Left ventricle myocardium inferior (tissue), 1 donor: ENCODE results near the gene ARMS2. TPM values are rescaled to one million over a fixed set of nuclear protein-coding genes. Genes with fewer than 3 reads are reported as not detected.
A peak's percentile ranks its signal among the peaks of the same experiment; 100 is the strongest.

ENCODE experiments used
- DNase-seq: peaks from one replicate; pipeline ENCODE4 v3.0.0-alpha.2; 2020
- H3K27ac ChIP-seq: fragments of 200-600 bp; replicated peaks from 2 replicates; pipeline ENCODE4 v1.8.0; 2021
- H3K27me3 ChIP-seq: fragments of 200-600 bp; 2 replicates; pipeline ENCODE4 v1.8.0; 2021; ENCODE audit warnings: low read depth
- H3K36me3 ChIP-seq: fragments of 200-600 bp; 2 replicates; pipeline ENCODE4 v1.8.0; 2021
- H3K4me1 ChIP-seq: fragments of 200-600 bp; 2 replicates; pipeline ENCODE4 v1.8.0; 2021
- H3K4me3 ChIP-seq: fragments of 200-600 bp; 2 replicates; pipeline ENCODE4 v1.8.0; 2021; ENCODE audit warnings: mild to moderate bottlenecking, moderate library complexity
- H3K9me3 ChIP-seq: fragments of 200-600 bp; replicated peaks from 2 replicates; pipeline ENCODE4 v1.8.0; 2021
- intact Hi-C: fragments of 100-400 bp; cut with micrococcal nuclease; formaldehyde crosslinking; loops from one replicate; pipeline ENCODE4 v1.11.0; 2022
- total RNA-seq: library from RNA; stranded (reverse); fragmentation: NEBNext Ultra II Directional; extraction: Animal tissue kit (Norgen Biotek cat#: 25700); gene quantifications from one replicate; pipeline ENCODE4 v1.2.1, GENCODE V29; 2021
- TF ChIP-seq, protein P1 (sequence below): fragments of 200-600 bp; IDR thresholded peaks from 2 replicates; pipeline ENCODE4 v1.8.0; 2021; ENCODE audit warnings: antibody characterized with exemption, mild to moderate bottlenecking, borderline replicate concordance
- donor health status: DM: no; HTN: yes; CAD: no; lungs with severe emphysema.

The ARMS2 gene
- total RNA-seq, 1 donor from 2014 or later: 0.27 TPM

DNA sequence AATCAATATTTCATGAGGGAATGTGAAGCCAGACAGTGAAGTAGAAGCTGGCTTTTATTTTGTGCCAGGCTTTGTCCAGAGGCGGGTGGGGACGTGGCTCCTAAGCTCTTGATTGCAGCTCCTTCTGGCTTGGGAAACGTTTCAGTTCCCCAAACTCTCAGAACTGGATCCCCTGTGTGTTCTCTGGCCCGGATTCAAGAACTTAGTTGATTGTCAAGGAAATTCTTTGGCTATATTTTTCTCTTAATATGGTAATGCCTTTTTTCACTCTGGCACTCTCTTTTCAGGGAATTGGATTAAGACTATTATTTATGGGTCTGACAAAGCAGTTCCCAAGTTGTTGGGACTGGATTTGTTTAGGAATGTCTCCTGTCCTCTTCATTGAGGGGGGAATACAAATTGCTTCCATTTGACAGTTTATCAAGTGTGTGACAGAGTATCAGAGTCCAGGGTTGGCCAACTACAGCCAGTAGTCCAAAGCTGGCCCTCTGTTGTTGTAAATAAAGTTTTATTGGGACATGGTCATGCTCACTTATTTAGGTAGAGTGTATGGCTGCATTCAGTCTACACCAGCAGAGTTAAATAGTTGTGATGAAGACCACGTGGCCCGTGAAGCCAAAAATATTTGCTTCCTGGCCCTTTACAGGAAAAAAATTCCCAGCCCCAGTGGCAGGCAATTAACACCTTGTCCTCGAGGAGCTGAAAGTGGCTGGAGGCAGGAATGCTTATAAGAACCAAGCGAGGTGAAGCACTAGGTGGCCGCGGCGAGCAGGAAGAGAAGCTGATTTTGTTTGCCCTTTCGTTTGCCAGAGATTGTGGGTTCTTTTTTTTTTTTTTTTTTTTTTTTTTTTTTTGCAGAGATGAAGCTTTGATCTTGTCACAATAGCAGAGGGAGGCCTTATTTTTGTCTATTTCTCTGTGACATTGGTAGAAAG is 41.2 kb downstream of the ARMS2 start:
- H3K4me1 ChIP-seq: peaks cover 68% of the 10 kb centered on the region
- H3K27me3 ChIP-seq: no peaks in the 10 kb centered on the region
- peaks cover under 1% of the 10 kb centered on the region for H3K36me3 ChIP-seq
- H3K9me3 ChIP-seq: no peaks in the 10 kb centered on the region
- intact Hi-C loops: no loop called here
- H3K4me3 ChIP-seq: no peak overlapping the region
- TF ChIP-seq, protein P1, sequence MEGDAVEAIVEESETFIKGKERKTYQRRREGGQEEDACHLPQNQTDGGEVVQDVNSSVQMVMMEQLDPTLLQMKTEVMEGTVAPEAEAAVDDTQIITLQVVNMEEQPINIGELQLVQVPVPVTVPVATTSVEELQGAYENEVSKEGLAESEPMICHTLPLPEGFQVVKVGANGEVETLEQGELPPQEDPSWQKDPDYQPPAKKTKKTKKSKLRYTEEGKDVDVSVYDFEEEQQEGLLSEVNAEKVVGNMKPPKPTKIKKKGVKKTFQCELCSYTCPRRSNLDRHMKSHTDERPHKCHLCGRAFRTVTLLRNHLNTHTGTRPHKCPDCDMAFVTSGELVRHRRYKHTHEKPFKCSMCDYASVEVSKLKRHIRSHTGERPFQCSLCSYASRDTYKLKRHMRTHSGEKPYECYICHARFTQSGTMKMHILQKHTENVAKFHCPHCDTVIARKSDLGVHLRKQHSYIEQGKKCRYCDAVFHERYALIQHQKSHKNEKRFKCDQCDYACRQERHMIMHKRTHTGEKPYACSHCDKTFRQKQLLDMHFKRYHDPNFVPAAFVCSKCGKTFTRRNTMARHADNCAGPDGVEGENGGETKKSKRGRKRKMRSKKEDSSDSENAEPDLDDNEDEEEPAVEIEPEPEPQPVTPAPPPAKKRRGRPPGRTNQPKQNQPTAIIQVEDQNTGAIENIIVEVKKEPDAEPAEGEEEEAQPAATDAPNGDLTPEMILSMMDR: no peak
- peak overlapping the region; percentile 73 for H3K27ac ChIP-seq
- no peak for DNase-seq

DNA sequence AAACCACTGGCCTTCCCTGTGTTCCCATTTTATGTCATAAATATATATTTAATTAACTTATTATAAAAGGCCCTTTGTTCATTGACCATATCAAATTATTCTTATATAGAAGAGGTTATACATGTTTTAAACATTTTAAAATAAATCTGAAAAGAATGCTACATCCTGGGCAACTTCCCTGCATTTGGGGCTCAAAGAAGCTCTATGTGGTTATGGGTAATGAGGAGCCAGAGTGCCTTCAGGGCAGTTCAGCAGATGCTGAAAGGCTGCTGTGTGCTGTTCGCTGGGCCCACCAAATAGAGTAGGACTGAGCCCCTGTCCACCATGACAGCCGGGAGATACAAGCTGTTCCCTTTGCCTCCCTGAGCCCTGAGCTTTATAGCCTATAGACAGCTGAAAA is 42.8 kb downstream of the ARMS2 start:
- no peaks in the 10 kb centered on the region for H3K9me3 ChIP-seq
- H3K4me3 ChIP-seq: no peak overlapping the region
- no peak for DNase-seq
- peaks cover 63% of the 10 kb centered on the region for H3K4me1 ChIP-seq
- no peak overlapping the region for H3K27ac ChIP-seq
- TF ChIP-seq, protein P1: no peak
- no peaks in the 10 kb centered on the region for H3K27me3 ChIP-seq
- intact Hi-C loops: no loop called here
- H3K36me3 ChIP-seq: no peaks in the 10 kb centered on the region

DNA sequence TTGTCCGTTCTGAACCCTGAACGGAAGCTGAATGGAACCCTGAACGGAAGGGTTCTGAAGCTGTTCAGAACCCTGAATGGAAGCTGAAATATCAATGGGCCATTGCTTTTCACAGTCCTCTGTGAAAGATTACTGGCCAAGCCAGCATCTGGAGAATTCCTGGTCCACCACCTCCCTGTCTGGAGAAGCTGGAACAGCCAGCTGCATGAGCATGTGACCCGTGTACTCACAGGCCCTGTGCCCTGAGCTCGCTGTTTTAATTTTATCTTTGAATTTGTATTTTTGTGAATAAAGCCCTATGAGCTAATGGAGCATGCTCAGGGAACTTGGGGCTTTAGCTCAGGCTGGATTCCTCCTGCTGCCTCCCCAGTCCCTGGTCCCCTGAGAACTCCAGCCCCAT is 44.1 kb downstream of the ARMS2 start:
- H3K27me3 ChIP-seq: no peaks in the 10 kb centered on the region
- DNase-seq: peak; percentile 56
- peaks cover 57% of the 10 kb centered on the region for H3K4me1 ChIP-seq

DNA sequence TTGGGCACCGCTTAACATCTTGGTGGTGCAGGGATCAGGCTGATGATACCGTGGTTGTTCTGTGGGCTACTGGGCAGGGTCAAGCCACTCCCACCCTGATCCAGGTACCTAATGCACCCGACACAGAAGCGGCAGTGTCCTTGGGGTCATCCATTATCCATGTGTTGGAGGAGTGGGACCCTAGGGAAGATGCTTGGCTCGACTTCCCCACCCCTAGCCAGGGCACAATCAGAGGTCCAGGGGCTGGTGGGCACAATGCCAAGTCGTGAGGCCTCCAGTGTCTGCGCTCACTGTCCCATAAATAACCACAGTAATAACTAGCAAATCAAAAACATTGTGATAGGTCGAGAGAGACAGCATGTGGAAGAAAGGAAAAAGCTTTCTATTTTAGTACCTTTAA is 44.6 kb downstream of the ARMS2 start:
- DNase-seq: peak; percentile 51
- H3K4me1 ChIP-seq: peaks cover 55% of the 10 kb centered on the region

More for the DNA sequence above, 44.1 kb downstream of the ARMS2 start:
- TF ChIP-seq, protein P1: no peak
- intact Hi-C loops: no loop called here
- no peak overlapping the region for H3K4me3 ChIP-seq
- peak overlapping the region; percentile 84 for H3K27ac ChIP-seq
- no peaks in the 10 kb centered on the region for H3K9me3 ChIP-seq
- H3K36me3 ChIP-seq: no peaks in the 10 kb centered on the region

DNA sequence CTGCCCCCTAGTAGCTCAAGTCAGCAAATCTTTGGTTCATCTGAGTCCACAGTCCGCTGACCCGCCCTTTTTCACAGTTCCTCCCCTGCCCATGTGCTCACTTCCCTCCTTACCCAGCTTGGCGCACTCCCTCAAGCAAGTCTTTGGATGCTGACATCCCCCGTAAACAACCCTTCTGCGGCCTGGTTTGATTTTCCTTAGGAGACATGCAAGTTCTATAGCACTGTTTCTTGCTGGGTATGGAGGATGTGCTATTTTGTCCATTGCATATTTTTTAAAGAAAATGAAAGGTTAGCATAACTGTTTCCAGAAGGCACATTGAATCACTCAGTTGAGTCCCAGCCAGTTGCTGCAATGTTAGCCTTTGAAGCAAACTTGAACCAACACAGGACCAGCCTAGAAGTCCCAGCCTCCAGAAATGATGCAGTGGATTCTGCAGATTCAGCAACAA is 45.1 kb downstream of the ARMS2 start:
- intact Hi-C loops: no loop called here
- peak; percentile 50 for DNase-seq
- Histone ChIP-seq H3K9me3 (no peaks in the 10 kb centered on the region), H3K36me3 (no peaks in the 10 kb centered on the region), H3K4me3 (no peak overlapping the region), H3K4me1 (peaks cover 55% of the 10 kb centered on the region), H3K27ac (peak overlapping the region; percentile 84), H3K27me3 (no peaks in the 10 kb centered on the region)
- TF ChIP-seq, protein P1: no peak

More for the DNA sequence above, 44.6 kb downstream of the ARMS2 start:
- Histone ChIP-seq H3K27ac (peak overlapping the region; percentile 84), H3K4me3 (no peak overlapping the region), H3K9me3 (no peaks in the 10 kb centered on the region), H3K36me3 (no peaks in the 10 kb centered on the region), H3K27me3 (no peaks in the 10 kb centered on the region)
- TF ChIP-seq, protein P1: no peak
- intact Hi-C loops: no loop called here
